HepG2 (cell line): Measurements from ENCODE around the gene ALG9. TPM values are rescaled to one million over a fixed set of nuclear protein-coding genes. Genes with fewer than 3 reads are reported as not detected.

Source experiments
- ATAC-seq: fragments of 200-7000 bp; cut with Tn5 transposase; 3 replicates; pipeline ENCODE4 v1.9.1; 2020; ENCODE audit warnings: mild to moderate bottlenecking, moderate library complexity
- BruUV-seq: library from RNA; stranded (reverse); fragments of 400-500 nt; replicated peaks from 2 replicates; lab custom pipeline; 2021; lab: Mats Ljungman, UMichigan
- CTCF ChIA-PET: fragments of 300-600 bp; formaldehyde crosslinking; extraction: SDS; loops from one replicate; lab custom pipeline; 2021; ENCODE audit warnings: low total read pairs, inconsistent platforms, low intra/inter-chr PET ratio; lab: Yijun Ruan, JAX
- POLR2A ChIA-PET: fragments of 350-600 bp; sonication (Branson Sonifier 250); formaldehyde crosslinking; loops from one replicate; lab custom pipeline; 2020; ENCODE audit warnings: antibody characterized with exemption, inconsistent platforms; lab: Yijun Ruan, JAX
- DNase-seq: peaks from one replicate; pipeline ENCODE4 v3.0.0-alpha.2; 2015; ENCODE audit warnings: low spot score
- FAIRE-seq: peaks from 3 replicates; lab custom pipeline; 2011; peaks lifted over from hg19 to GRCh38; lab: Jason Lieb, UNC
- H2AFZ ChIP-seq: one replicate; pipeline ENCODE4 v1.6.1; 2011; ENCODE audit warnings: low read length, inconsistent platforms
- H3K27ac ChIP-seq: fragments of 300-600 bp; 3 replicates; pipeline ENCODE4 v1.8.0; 2011; ENCODE audit warnings: mixed run types, mild to moderate bottlenecking, mixed read lengths, low read length, inconsistent platforms; ENCODE audit not compliant: insufficient read depth; ENCODE audit errors: extremely low read length
- H3K27me3 ChIP-seq, 2 experiments: fragments of 200-600 bp in 1 of 2; 2 replicates in 1 of 2; 3 replicates in 1 of 2; pipeline versions ENCODE4 v1.6.0 to v1.8.0; 2011; ENCODE audit warnings: low read length in 2 of 2, mild to moderate bottlenecking in 2 of 2, moderate library complexity in 2 of 2, inconsistent platforms in 1 of 2; ENCODE audit not compliant: insufficient read depth in 2 of 2, control insufficient read depth in 1 of 2
- H3K36me3 ChIP-seq, 2 experiments: fragments of 200-600 bp in 1 of 2; replicated peaks in 1 of 2; 2 replicates in 1 of 2; 3 replicates in 1 of 2; pipeline versions ENCODE4 v1.5.1 to v1.8.0; 2011; ENCODE audit warnings: low read length in 2 of 2, inconsistent platforms in 1 of 2; ENCODE audit not compliant: insufficient read depth in 2 of 2, control insufficient read depth in 1 of 2
- H3K4me1 ChIP-seq: 2 replicates; pipeline ENCODE4 v1.5.1; 2012; ENCODE audit warnings: low read length, inconsistent platforms; ENCODE audit not compliant: insufficient read depth
- H3K4me2 ChIP-seq: 2 replicates; pipeline ENCODE4 v1.6.0; 2011; ENCODE audit warnings: low read depth, low read length, inconsistent platforms
- H3K4me3 ChIP-seq, 3 experiments: fragments of 200-600 bp in 1 of 3; sonication (generic), shearing (Covaris generic) in 1 of 3; replicated peaks in 1 of 3; 2 replicates each; pipeline ENCODE4 v1.5.1; 2011 to 2016; ENCODE audit warnings: low read length in 3 of 3, inconsistent platforms in 2 of 3, low read depth in 2 of 3, mild to moderate bottlenecking in 2 of 3, control low read depth in 1 of 3, mixed read lengths in 1 of 3; ENCODE audit not compliant: insufficient read depth in 1 of 3
- H3K79me2 ChIP-seq: one replicate; pipeline ENCODE4 v1.6.1; 2011; ENCODE audit warnings: low read length, inconsistent platforms; ENCODE audit not compliant: insufficient read depth
- H3K9ac ChIP-seq: 2 replicates; pipeline ENCODE4 v1.6.0; 2011; ENCODE audit warnings: mild to moderate bottlenecking, low read depth, low read length, inconsistent platforms; ENCODE audit not compliant: insufficient read depth
- H3K9me3 ChIP-seq: 2 replicates; pipeline ENCODE4 v1.5.1; 2012; ENCODE audit warnings: mild to moderate bottlenecking, low read length
- H4K20me1 ChIP-seq: 2 replicates; pipeline ENCODE4 v1.6.0; 2011; ENCODE audit warnings: inconsistent platforms, mild to moderate bottlenecking, low read length, moderate library complexity; ENCODE audit not compliant: insufficient read depth
- ATF4 ChIP-seq, 2 experiments: fragments of 450-650 bp in 1 of 2; sonication (generic) in 1 of 2; formaldehyde crosslinking; IDR thresholded peaks; 2 replicates each; pipeline versions ENCODE4 v1.5.0 to v1.8.0; 2020 to 2022; ENCODE audit warnings: mild to moderate bottlenecking in 1 of 2, missing genetic modification reagents in 1 of 2
- CTCF ChIP-seq: sonication (generic); formaldehyde crosslinking; IDR thresholded peaks from 2 replicates; pipeline ENCODE4 v1.5.0; 2020; ENCODE audit warnings: mild to moderate bottlenecking, missing genetic modification reagents, moderate library complexity
- DMTF1 ChIP-seq: sonication (generic); formaldehyde crosslinking; IDR thresholded peaks from 2 replicates; pipeline ENCODE4 v1.4.0; 2020; ENCODE audit warnings: mild to moderate bottlenecking, missing genetic modification reagents
- KLF12 ChIP-seq: sonication (generic); formaldehyde crosslinking; IDR thresholded peaks from 2 replicates; pipeline ENCODE4 v1.4.0; 2020; ENCODE audit warnings: missing genetic modification reagents, borderline replicate concordance
- NONO ChIP-seq, 2 experiments: fragments of 450-650 bp in 1 of 2; sonication (generic) in 1 of 2; formaldehyde crosslinking in 1 of 2; IDR thresholded peaks in 1 of 2; conservative IDR thresholded peaks in 1 of 2; 2 replicates each; pipeline versions ENCODE4 v1.6.1 to v1.8.0; 2017 to 2022; ENCODE audit warnings: mild to moderate bottlenecking in 1 of 2, missing genetic modification reagents in 1 of 2, moderate library complexity in 1 of 2
- SAP130 ChIP-seq: IDR thresholded peaks from 2 replicates; pipeline ENCODE4 v1.6.1; 2016; ENCODE audit warnings: low read depth
- STAG1 ChIP-seq: sonication (generic); formaldehyde crosslinking; IDR thresholded peaks from 2 replicates; pipeline ENCODE4 v1.4.0; 2020; ENCODE audit warnings: missing genetic modification reagents
- YY1 ChIP-seq: IDR thresholded peaks from 2 replicates; pipeline ENCODE4 v1.6.1; 2011; ENCODE audit warnings: low read length, low read depth, moderate library complexity, mild to moderate bottlenecking; ENCODE audit not compliant: insufficient read depth, insufficient replicate concordance
- ZBED4 ChIP-seq: sonication (generic); formaldehyde crosslinking; IDR thresholded peaks from 2 replicates; pipeline ENCODE4 v1.4.0; 2020; ENCODE audit warnings: missing genetic modification reagents, borderline replicate concordance
- ZFP36L2 ChIP-seq: sonication (generic); formaldehyde crosslinking; IDR thresholded peaks from 2 replicates; pipeline ENCODE4 v1.4.0; 2020; ENCODE audit warnings: missing genetic modification reagents
- ZNF570 ChIP-seq: sonication (generic); formaldehyde crosslinking; IDR thresholded peaks from 2 replicates; pipeline ENCODE4 v1.4.0; 2020; ENCODE audit warnings: mild to moderate bottlenecking, missing genetic modification reagents, borderline replicate concordance
- ZZZ3 ChIP-seq: sonication (generic); formaldehyde crosslinking; IDR thresholded peaks from 2 replicates; pipeline ENCODE4 v1.4.0; 2020; ENCODE audit warnings: missing genetic modification reagents, mild to moderate bottlenecking, borderline replicate concordance
- WGBS: methylation state at CpG from one replicate; pipeline ENCODE4 v1.1.6; 2017; ENCODE audit warnings: low lambda C conversion rate; 5-methylcytosine and 5-hydroxymethylcytosine counted together
- in situ Hi-C: cut with HindIII; loops from 2 replicates; pipeline ENCODE4 v1.10.0; 2017; ENCODE audit warnings: low pct_unique_long_range_greater_than_20kb; ENCODE audit not compliant: extremely low pct_ligation_motif_present
- intact Hi-C: fragments of 100-400 bp; cut with micrococcal nuclease; formaldehyde crosslinking; loops from one replicate; pipeline ENCODE4 v1.10.0; 2022; ENCODE audit not compliant: unreplicated experiment
- polyA plus RNA-seq, 8 experiments: library from polyadenylated mRNA; depleted of rRNA in 3 of 8; stranded (reverse) in 7 of 8; unstranded in 1 of 8; fragments of >200 nt; fragmentation: Illumina TruSeq in 4 of 8; extraction: Trizol in 4 of 8; gene quantifications; 2 replicates each; pipeline versions ENCODE4 v1.2.1 to v1.2.3, GENCODE V29; 2011 to 2016; ENCODE audit warnings: low read depth in 4 of 8, missing spikeins in 1 of 8, mixed read lengths in 1 of 8; ENCODE audit not compliant: insufficient read depth in 1 of 8
- total RNA-seq, 5 experiments: library from RNA; depleted of rRNA; stranded (reverse); fragments of >200 nt; fragmentation: Illumina TruSeq; extraction: Trizol; gene quantifications; 2 replicates each; pipeline ENCODE4 v1.2.3, GENCODE V29; 2016; ENCODE audit warnings: low read depth in 1 of 5

Gene ALG9
- total and polyA plus RNA-seq, 2 of the 13 experiments (the other 11 are each of a cell fraction or from before 2014, with no cell fraction given) = 39.4 to 40.6 TPM

GRCh38 chr11:111834432-111835163 is 36.8 kb downstream of the ALG9 start (continued):
- TF ChIP-seq ZBED4 = no peak

- CTCF ChIA-PET = no interaction called here
- POLR2A ChIA-PET = interaction anchor here (1.1 kb wide), 1 partner anchor 56 kb away, joined by 3 read pairs; no protein-coding TSS in a partner anchor
- no peak overlapping the region for H2AFZ ChIP-seq
- peaks cover 3 to 30% of the 10 kb centered on the region in 2 experiments for H3K36me3 ChIP-seq
- no peak overlapping the region for H3K27ac ChIP-seq
- WGBS = 98% methylated on average over 4 of the region's 4 CpGs
- no peaks in the 10 kb centered on the region for H3K9me3 ChIP-seq
- H3K27me3 ChIP-seq = no peaks in the 10 kb centered on the region
- H3K79me2 ChIP-seq = no peaks in the 10 kb centered on the region
- no peak overlapping the region for H3K9ac ChIP-seq
- peaks cover 15% of the 10 kb centered on the region for H3K4me1 ChIP-seq
- no peak for FAIRE-seq
- BruUV-seq = no TSS peak
- intact Hi-C loops = no loop called here
- H3K4me2 ChIP-seq = no peak overlapping the region
- in situ Hi-C loops = loop anchor here (10.0 kb wide), 1 partner anchor 379 kb away; no protein-coding TSS in a partner anchor
- no peak; the same call in 2 of the 3 replicates for ATAC-seq
- no peak overlapping the region for H3K4me3 ChIP-seq
- no peaks in the 10 kb centered on the region for H4K20me1 ChIP-seq
- peak; percentile 19 for DNase-seq
- TF ChIP-seq YY1 (no peak), NONO (IDR thresholded peaks at IDR 0.05) (no peak), NONO (CRISPR knock-in tag; conservative IDR thresholded peaks at IDR 0.05) (no peak), STAG1 (CRISPR knock-in tag) (peak; percentile 73), ZNF570 (no peak), ATF4 (CRISPR knock-in tag; IDR thresholded peaks at IDR 0.05) (no peak), KLF12 (no peak), SAP130 (CRISPR knock-in tag) (0 out of 2 replicates have a peak, but pooled peaks have one; percentile 21), ZFP36L2 (CRISPR knock-in tag) (no peak), CTCF (CRISPR knock-in tag) (peak; percentile 57), DMTF1 (CRISPR knock-in tag) (no peak), ZZZ3 (CRISPR knock-in tag) (no peak)
Observed at GRCh38 chr11:111833524-111833923, 37.9 kb downstream of the ALG9 start.
